Cardiac muscle cell (in vitro differentiated cells and primary cell): Measurements from ENCODE around the gene EPB42. TPM values are rescaled to one million over a fixed set of nuclear protein-coding genes. Genes with fewer than 3 reads are reported as not detected.
"Not testable (repeated sequence)": the region's sequence is repeated elsewhere in the genome, so short reads cannot be mapped to it uniquely, and the experiment has no call there.

Source experiments
- DNase-seq, 2 donors: peaks; one replicate each; pipeline versions ENCODE4 v3.0.0 to v3.0.0-alpha.2; 2010 to 2017; ENCODE audit warnings: low read depth in 1 of 2, low spot score in 1 of 2
- H3K27ac ChIP-seq: fragments of 200-600 bp; sonication (generic); 2 replicates; pipeline ENCODE4 v1.5.1; 2016
- H3K27me3 ChIP-seq: fragments of 200-600 bp; sonication (generic); 2 replicates; pipeline ENCODE4 v1.6.0; 2016; ENCODE audit warnings: control low read depth
- H3K36me3 ChIP-seq: fragments of 200-600 bp; sonication (generic); 2 replicates; pipeline ENCODE4 v1.5.1; 2016; ENCODE audit warnings: control low read depth
- H3K4me1 ChIP-seq: fragments of 200-600 bp; sonication (generic); 2 replicates; pipeline ENCODE4 v1.8.1; 2017; ENCODE audit warnings: low read depth, mild to moderate bottlenecking, mixed run types
- H3K4me3 ChIP-seq: fragments of 200-600 bp; sonication (generic); 2 replicates; pipeline ENCODE4 v1.5.1; 2016; ENCODE audit warnings: mild to moderate bottlenecking
- H3K9me3 ChIP-seq: fragments of 200-600 bp; sonication (generic); 2 replicates; pipeline ENCODE4 v1.5.1; 2017; ENCODE audit warnings: low read depth, mild to moderate bottlenecking, control low read depth
- polyA plus RNA-seq: library from polyadenylated mRNA; unstranded; fragments of >200 nt; fragmentation: Nextera tagmentation; extraction: Ambion mirVana; gene quantifications from 2 replicates; pipeline ENCODE4 v1.2.1, GENCODE V29; 2016
- total RNA-seq: library from RNA; depleted of rRNA; stranded (reverse); fragments of >200 nt; gene quantifications from 2 replicates; pipeline ENCODE4 v1.2.3, GENCODE V29; 2016
- TF ChIP-seq, protein P1 (sequence below): IDR thresholded peaks from 2 replicates; pipeline ENCODE4 v1.5.1; 2012; ENCODE audit warnings: low read depth, mild to moderate bottlenecking, low read length

EPB42 gene
- total and polyA plus RNA-seq, 2 experiments from 2014 or later: 0.12 to 0.94 TPM

DNA sequence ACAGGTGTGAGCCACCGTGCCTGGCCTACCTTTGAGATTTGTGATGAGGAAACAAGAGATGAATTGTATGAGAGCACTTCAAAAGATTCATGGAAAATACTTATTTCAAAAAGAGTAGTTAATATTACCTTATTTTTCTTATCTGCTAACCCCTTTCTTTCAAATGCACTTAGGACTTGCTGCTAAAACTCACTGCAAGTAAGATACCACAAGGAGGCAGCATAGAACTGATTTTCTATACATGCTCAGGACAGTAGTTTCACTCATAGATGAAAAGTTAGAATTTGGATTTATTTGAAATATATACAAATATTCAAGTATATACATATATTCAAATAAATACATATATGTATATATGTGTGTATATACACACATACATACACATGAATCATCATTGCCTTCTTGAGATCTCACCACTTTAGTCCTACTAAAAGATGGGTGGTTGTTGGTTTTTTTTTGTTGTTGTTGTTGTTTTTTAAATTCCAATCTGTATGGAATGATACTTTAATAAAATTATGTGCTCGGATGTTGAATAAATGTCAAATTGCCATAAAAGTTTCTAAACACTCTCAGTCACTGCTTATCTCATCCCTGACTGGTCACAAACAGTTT is 33.2 kb downstream of the EPB42 start:
- DNase-seq: peak; percentile 57 to 72

DNA sequence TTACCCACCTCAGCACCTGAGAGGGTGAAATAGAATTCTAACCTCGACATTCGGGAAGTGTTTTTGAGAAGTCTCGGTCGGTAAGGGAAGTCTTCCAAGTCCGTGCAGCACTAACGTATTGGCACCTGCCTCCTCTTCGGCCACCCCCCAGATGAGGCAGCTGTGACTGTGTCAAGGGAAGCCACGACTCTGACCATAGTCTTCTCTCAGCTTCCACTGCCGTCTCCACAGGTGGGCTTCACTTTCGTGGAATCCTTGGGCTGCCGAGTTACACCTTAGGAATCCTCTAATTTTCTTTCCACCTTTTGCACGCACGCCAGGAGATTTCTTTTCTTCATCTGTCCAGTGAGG is 34.8 kb downstream of the EPB42 start:
- Histone ChIP-seq H3K27ac (peak overlapping the region; percentile 92), H3K4me1 (peaks cover 2% of the 10 kb centered on the region), H3K4me3 (peak overlapping the region; percentile 58), H3K27me3 (no peaks in the 10 kb centered on the region), H3K36me3 (peaks cover 11% of the 10 kb centered on the region), H3K9me3 (no peaks in the 10 kb centered on the region)
- no peak for DNase-seq
- TF ChIP-seq, protein P1, sequence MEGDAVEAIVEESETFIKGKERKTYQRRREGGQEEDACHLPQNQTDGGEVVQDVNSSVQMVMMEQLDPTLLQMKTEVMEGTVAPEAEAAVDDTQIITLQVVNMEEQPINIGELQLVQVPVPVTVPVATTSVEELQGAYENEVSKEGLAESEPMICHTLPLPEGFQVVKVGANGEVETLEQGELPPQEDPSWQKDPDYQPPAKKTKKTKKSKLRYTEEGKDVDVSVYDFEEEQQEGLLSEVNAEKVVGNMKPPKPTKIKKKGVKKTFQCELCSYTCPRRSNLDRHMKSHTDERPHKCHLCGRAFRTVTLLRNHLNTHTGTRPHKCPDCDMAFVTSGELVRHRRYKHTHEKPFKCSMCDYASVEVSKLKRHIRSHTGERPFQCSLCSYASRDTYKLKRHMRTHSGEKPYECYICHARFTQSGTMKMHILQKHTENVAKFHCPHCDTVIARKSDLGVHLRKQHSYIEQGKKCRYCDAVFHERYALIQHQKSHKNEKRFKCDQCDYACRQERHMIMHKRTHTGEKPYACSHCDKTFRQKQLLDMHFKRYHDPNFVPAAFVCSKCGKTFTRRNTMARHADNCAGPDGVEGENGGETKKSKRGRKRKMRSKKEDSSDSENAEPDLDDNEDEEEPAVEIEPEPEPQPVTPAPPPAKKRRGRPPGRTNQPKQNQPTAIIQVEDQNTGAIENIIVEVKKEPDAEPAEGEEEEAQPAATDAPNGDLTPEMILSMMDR: no peak

More for the DNA sequence above, 33.2 kb downstream of the EPB42 start:
- Histone ChIP-seq H3K9me3 (no peaks in the 10 kb centered on the region), H3K4me3 (no peak overlapping the region), H3K36me3 (peaks cover 28% of the 10 kb centered on the region), H3K27ac (no peak overlapping the region), H3K4me1 (peaks cover 2% of the 10 kb centered on the region), H3K27me3 (no peaks in the 10 kb centered on the region)
- TF ChIP-seq, protein P1: peak; percentile 67

DNA sequence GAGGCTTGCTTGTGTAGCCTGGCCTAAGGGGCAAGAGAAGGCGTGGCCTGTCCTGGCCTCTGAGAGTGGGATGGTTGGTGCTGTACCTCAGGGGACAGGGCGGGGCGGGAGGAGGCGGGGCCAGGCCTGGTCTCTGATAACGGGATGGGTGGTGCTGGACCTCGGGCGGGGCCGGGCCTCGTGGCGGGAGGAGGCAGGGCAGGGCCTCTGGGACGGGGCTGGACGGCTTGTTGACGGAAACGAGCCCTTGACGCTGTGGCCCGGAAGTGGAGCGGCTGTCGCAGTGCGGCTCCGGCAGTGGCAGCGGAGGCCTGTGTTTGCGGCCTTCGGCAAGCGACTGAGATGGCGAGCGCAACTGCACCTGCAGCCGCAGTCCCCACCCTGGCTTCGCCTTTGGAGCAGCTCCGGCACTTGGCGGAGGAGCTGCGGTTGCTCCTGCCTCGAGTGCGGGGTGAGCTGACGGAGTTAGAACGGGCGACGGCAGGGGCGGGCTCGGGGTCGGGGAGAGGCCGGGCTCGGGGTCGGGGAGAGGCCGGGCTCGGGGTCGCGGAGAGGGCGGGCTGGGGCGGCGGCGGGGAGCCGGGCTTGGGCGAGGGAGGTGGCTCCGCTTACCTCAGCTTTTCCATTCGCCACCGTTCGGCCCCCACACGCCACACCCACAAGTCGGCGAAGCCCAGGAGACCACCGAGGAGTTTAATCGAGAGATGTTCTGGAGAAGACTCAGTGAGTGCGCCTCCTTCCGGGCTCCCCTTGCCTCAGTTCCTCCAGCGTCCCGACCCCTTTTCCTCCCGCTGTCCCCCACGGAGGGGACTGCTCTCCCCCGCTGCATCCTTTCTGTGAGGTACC is 35.4 kb downstream of the EPB42 start, which contains the start of gene CCNDBP1:
TSS of gene CCNDBP1 (plus strand) at position 247 of the 846 bp plus-strand sequence. CDS start at position 343, 96 bp downstream.
- H3K9me3 ChIP-seq: no peaks in the 10 kb centered on the region
- H3K27ac ChIP-seq: peak within 1 kb of the TSS; percentile 92
- H3K27me3 ChIP-seq: no peaks in the 10 kb centered on the region
- TF ChIP-seq, protein P1: peak; percentile 50
- peak within 1 kb of the TSS; percentile 58 for H3K4me3 ChIP-seq
- peaks cover 5% of the 10 kb centered on the region for H3K36me3 ChIP-seq
- peaks cover 2% of the 10 kb centered on the region for H3K4me1 ChIP-seq
- peak; percentile 81 to 97 for DNase-seq

DNA sequence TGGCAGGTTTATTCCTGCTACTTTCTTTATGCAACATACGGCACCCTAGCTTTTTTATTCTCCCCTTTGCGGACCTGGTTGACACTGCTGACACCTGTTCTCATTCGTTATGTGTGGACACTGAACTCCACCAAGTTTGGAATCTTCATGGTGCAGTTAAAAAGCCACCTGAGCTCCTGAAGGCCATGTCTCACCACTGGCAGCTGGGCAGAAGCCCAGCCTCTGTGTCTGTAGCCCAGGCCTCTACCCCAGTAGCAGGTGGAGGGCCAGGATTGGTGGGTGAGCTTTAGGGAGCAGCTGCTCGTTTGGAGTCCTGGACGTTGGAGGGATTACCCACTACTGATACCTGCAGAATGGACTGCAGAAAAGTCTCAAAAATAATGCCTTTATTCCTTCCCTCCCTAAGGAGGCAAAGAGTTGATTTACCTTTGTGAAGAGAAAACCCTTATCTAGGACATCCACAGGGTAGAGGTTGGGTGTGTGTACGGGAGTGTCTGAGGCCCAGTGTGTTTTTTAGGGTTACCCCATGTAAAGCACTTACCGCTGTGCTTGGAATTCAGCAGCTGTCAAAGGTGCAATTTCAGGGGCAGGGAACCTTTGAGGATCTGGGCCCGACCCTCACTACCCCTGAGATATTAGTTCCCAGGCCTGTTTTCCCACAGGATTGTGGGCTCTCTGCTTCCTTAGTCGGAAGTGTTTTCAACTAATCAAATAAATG is 36.3 kb downstream of the EPB42 start:
- Histone ChIP-seq H3K36me3 (peaks cover 3% of the 10 kb centered on the region), H3K9me3 (no peaks in the 10 kb centered on the region), H3K4me1 (peaks cover 2% of the 10 kb centered on the region), H3K4me3 (peak overlapping the region; percentile 58), H3K27ac (peak overlapping the region; percentile 6), H3K27me3 (no peaks in the 10 kb centered on the region)
- DNase-seq: no peak
- TF ChIP-seq, protein P1: no peak

DNA sequence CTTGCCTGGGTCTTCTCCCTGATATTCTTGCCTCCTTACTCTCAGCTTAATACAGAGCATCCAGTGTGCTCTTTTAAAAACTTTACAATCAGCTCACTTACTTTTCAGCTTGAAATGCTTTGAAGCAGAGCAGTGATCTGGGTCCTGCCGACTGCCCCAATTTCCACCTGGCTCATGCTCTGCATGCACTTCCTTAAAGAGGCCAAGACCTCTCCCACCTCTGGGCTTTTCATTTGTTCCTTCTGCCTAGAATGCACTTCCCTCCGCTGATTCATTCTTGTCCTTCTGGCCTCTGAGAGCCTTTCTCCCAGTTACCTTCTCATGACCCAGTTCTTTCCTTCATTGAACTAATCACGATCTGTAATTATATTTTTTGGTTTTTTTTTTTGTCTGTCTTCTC is 37.5 kb downstream of the EPB42 start:
- H3K27me3 ChIP-seq: no peaks in the 10 kb centered on the region
- TF ChIP-seq, protein P1: no peak
- H3K27ac ChIP-seq: no peak overlapping the region
- H3K9me3 ChIP-seq: no peaks in the 10 kb centered on the region
- H3K4me3 ChIP-seq: no peak overlapping the region
- no peak for DNase-seq
- H3K4me1 ChIP-seq: peaks cover 2% of the 10 kb centered on the region
- H3K36me3 ChIP-seq: peaks cover under 1% of the 10 kb centered on the region

DNA sequence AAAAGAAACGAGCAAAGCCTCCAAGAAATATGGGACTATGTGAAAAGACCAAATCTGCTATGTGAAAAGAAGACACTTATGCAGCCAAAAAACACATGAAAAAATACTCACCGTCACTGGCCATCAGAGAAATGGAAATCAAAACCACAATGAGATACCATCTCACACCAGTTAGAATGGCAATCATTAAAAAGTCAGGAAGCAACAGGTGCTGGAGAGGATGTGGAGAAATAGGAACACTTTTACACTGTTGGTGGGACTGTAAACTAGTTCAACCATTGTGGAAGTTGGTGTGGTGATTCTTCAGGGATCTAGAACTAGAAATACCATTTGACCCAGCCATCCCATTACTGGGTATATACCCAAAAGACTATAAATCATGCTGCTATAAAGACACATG is 43.7 kb downstream of the EPB42 start:
- DNase-seq, H3K36me3 ChIP-seq, H3K27ac ChIP-seq, H3K4me3 ChIP-seq, H3K4me1 ChIP-seq, H3K9me3 ChIP-seq, H3K27me3 ChIP-seq: not testable (repeated sequence)

DNA sequence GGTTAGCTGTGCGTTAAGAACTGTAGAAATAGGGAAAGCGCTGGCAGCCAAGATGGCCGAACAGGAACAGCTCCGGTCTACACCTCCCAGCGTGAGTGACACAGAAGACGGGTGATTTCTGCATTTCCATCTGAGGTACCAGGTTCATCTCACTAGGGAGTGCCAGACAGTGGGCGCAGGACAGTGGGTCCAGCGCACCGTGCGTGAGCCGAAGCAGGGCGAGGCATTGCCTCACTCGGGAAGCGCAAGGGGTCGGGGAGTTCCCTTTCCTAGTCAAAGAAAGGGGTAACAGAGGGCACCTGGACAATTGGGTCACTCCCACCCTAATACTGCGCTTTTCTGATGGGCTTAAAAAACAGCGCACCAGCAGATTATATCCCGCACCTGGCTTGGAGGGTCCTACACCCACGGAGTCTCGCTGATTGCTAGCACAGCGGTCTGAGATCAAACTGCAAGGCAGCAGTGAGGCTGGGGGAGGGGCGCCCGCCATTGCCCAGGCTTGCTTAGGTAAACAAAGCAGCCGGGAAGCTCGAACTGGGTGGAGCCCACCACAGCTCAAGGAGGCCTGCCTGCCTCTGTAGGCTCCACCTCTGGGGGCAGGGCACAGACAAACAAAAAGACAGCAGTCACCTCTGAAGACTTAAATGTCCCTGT is 45.0 kb downstream of the EPB42 start:
- not testable (repeated sequence) for H3K9me3 ChIP-seq, H3K27ac ChIP-seq, H3K27me3 ChIP-seq, H3K4me3 ChIP-seq, H3K36me3 ChIP-seq, DNase-seq, H3K4me1 ChIP-seq
